Liver (tissue), 9 donors: ENCODE measurements around the gene TRIO. TPM values are rescaled to one million over a fixed set of nuclear protein-coding genes. Genes with fewer than 3 reads are reported as not detected.

Source experiments
- DNase-seq: peaks from one replicate; pipeline ENCODE4 v3.0.0-alpha.2; 2017; ENCODE audit warnings: low spot score
- H3K27ac ChIP-seq, 2 donors: one replicate each; pipeline ENCODE4 v1.7.0; 2013; ENCODE audit warnings: inconsistent platforms in 2 of 2, low read length in 2 of 2, control low read depth in 1 of 2, low read depth in 1 of 2, mild to moderate bottlenecking in 1 of 2
- H3K27me3 ChIP-seq, 4 donors: one replicate each; pipeline versions ENCODE4 v1.6.1 to v1.7.0; 2013; ENCODE audit warnings: low read length in 3 of 4, inconsistent platforms in 1 of 4, mild to moderate bottlenecking in 1 of 4, moderate library complexity in 1 of 4; ENCODE audit not compliant: control insufficient read depth in 4 of 4, insufficient read depth in 4 of 4
- H3K36me3 ChIP-seq, 4 donors: one replicate each; pipeline versions ENCODE4 v1.6.1 to v1.7.0; 2013; ENCODE audit warnings: low read length in 3 of 4, mild to moderate bottlenecking in 3 of 4, low read depth in 1 of 4, moderate library complexity in 1 of 4; ENCODE audit not compliant: control insufficient read depth in 4 of 4, insufficient read depth in 3 of 4
- H3K4me1 ChIP-seq, 4 donors: one replicate each; pipeline versions ENCODE4 v1.6.1 to v1.7.0; 2013; ENCODE audit warnings: low read length in 3 of 4, mild to moderate bottlenecking in 3 of 4, moderate library complexity in 1 of 4; ENCODE audit not compliant: control insufficient read depth in 4 of 4, insufficient read depth in 4 of 4
- H3K4me3 ChIP-seq, 3 donors: one replicate each; pipeline versions ENCODE4 v1.6.1 to v1.7.0; 2013; ENCODE audit warnings: low read length in 3 of 3, control low read depth in 1 of 3, low read depth in 1 of 3, mild to moderate bottlenecking in 1 of 3
- H3K9ac ChIP-seq, 2 donors: one replicate each; pipeline ENCODE4 v1.7.0; 2013; ENCODE audit warnings: low read length in 2 of 2, mild to moderate bottlenecking in 2 of 2, moderate library complexity in 2 of 2, control low read depth in 1 of 2, low read depth in 1 of 2
- H3K9me3 ChIP-seq, 4 donors: one replicate each; pipeline versions ENCODE4 v1.6.1 to v1.7.0; 2013; ENCODE audit warnings: low read length in 3 of 4; ENCODE audit not compliant: control insufficient read depth in 4 of 4
- CTCF ChIP-seq: fragments of 150-350 bp; IDR thresholded peaks from 2 replicates; pipeline ENCODE4 v1.5.1; 2017; ENCODE audit warnings: improper control_type of control experiment, low read depth, low read length; ENCODE audit not compliant: missing input control
- EGR1 ChIP-seq, 2 donors: IDR thresholded peaks; 2 replicates each; pipeline ENCODE4 v1.6.1; 2016 to 2018; ENCODE audit warnings: antibody characterized with exemption in 2 of 2, low read depth in 2 of 2
- FOXA1 ChIP-seq: IDR thresholded peaks from 2 replicates; pipeline ENCODE4 v1.6.1; 2016; ENCODE audit warnings: antibody characterized with exemption
- FOXA2 ChIP-seq: IDR thresholded peaks from 2 replicates; pipeline ENCODE4 v1.6.1; 2016; ENCODE audit warnings: antibody characterized with exemption
- GABPA ChIP-seq, 2 donors: IDR thresholded peaks in 1 of 2; conservative IDR thresholded peaks in 1 of 2; 2 replicates each; pipeline ENCODE4 v1.6.1; 2016; ENCODE audit warnings: antibody characterized with exemption in 2 of 2, mild to moderate bottlenecking in 1 of 2, moderate library complexity in 1 of 2
- HNF4A ChIP-seq, 2 donors: conservative IDR thresholded peaks; 2 replicates each; pipeline ENCODE4 v1.6.1; 2016; ENCODE audit warnings: antibody characterized with exemption in 2 of 2, mild to moderate bottlenecking in 2 of 2
- HNF4G ChIP-seq: IDR thresholded peaks from 2 replicates; pipeline ENCODE4 v1.6.1; 2016; ENCODE audit warnings: antibody characterized with exemption
- NR2F2 ChIP-seq: IDR thresholded peaks from 2 replicates; pipeline ENCODE4 v1.6.1; 2016; ENCODE audit warnings: antibody characterized with exemption
- RAD21 ChIP-seq, 2 donors: IDR thresholded peaks; 2 replicates each; pipeline ENCODE4 v1.6.1; 2016; ENCODE audit warnings: antibody characterized with exemption in 2 of 2, mild to moderate bottlenecking in 2 of 2
- SP1 ChIP-seq: IDR thresholded peaks from 2 replicates; pipeline ENCODE4 v1.6.1; 2018; ENCODE audit warnings: antibody characterized with exemption, mild to moderate bottlenecking
- TAF1 ChIP-seq: conservative IDR thresholded peaks from 2 replicates; pipeline ENCODE4 v1.6.1; 2016; ENCODE audit warnings: antibody characterized with exemption, mild to moderate bottlenecking
- WGBS: extraction: QIAGEN DNeasy Blood & Tissue Kit; methylation state at CpG from one replicate; pipeline ENCODE4 v1.1.7; 2013; 5-methylcytosine and 5-hydroxymethylcytosine counted together
- polyA plus RNA-seq, 2 donors: library from polyadenylated mRNA; stranded (reverse) in 1 of 2; unstranded in 1 of 2; fragments of 200-250 nt in 1 of 2; fragments of >200 nt in 1 of 2; fragmentation: Nextera tagmentation in 1 of 2; extraction: Ambion mirVana in 1 of 2; gene quantifications; one replicate each; pipeline versions ENCODE4 v1.2.1 to v1.2.3, GENCODE V29; 2013 to 2015
- total RNA-seq, 2 donors: library from RNA; depleted of rRNA; stranded (reverse); fragments of >200 nt; gene quantifications; one replicate each; pipeline ENCODE4 v1.2.3, GENCODE V29; 2014
- TF ChIP-seq, protein P1 (sequence below): IDR thresholded peaks from 2 replicates; pipeline ENCODE4 v1.6.1; 2016; ENCODE audit warnings: antibody characterized with exemption
- TF ChIP-seq, protein P2 (sequence below): IDR thresholded peaks from 2 replicates; pipeline ENCODE4 v1.6.1; 2016; ENCODE audit warnings: antibody characterized with exemption
- TF ChIP-seq, protein P3 (sequence below): IDR thresholded peaks from 2 replicates; pipeline ENCODE4 v1.6.1; 2016; ENCODE audit warnings: antibody characterized with exemption
- donor health status: healthy.
- donor health status: healthy.
- donor health status: healthy.
- donor health status: healthy.
- donor health status: healthy.

Gene TRIO
- total and polyA plus RNA-seq, 4 donors, result 8.5 to 86.2 (median 16.0) TPM

DNA sequence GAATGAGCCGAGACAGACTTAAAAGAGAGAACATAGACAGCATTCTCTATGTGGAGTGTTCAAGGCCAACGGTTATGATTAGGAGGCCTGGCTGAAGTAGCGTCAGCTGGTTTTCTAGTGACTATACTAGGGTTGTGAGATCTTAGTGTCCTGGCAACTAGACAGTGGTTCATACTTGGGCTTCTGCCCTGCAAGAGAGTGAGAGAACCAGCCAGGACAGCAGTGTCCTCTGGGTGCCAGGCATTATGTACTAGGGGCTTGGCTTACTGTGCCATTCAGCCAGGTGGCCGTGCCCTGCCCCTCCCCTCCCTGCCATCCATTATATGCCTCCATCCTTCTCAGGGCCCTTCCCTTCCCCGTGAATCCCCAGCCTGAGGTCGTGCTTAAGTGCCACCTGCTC is 56.8 kb downstream of the TRIO start:
- no peaks in the 10 kb centered on the region for H3K36me3 ChIP-seq
- no peaks in the 10 kb centered on the region for H3K9me3 ChIP-seq
- 86% methylated on average over 6 of the region's 6 CpGs for WGBS
- no peak overlapping the region for H3K27ac ChIP-seq
- no peak overlapping the region for H3K4me3 ChIP-seq
- H3K4me1 ChIP-seq, result peaks cover 5 to 21% (median 10%) of the 10 kb centered on the region in 4 donors
- no peaks in the 10 kb centered on the region for H3K27me3 ChIP-seq
- DNase-seq, result no peak
- TF ChIP-seq RAD21 (IDR thresholded peaks at IDR 0.05) (no peak), EGR1 (IDR thresholded peaks at IDR 0.05; ENCODE audit: low read depth in 2 of 2) (no peak), SP1 (no peak), GABPA (IDR thresholded peaks at IDR 0.05 in 1 of 2, conservative IDR thresholded peaks at IDR 0.05 in 1 of 2) (no peak), HNF4G (no peak), TAF1 (no peak), CTCF (no peak), NR2F2 (no peak), FOXA2 (no peak), FOXA1 (no peak), HNF4A (conservative IDR thresholded peaks at IDR 0.05) (no peak)
- TF ChIP-seq, protein P1, sequence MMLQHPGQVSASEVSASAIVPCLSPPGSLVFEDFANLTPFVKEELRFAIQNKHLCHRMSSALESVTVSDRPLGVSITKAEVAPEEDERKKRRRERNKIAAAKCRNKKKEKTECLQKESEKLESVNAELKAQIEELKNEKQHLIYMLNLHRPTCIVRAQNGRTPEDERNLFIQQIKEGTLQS, result no peak
- TF ChIP-seq, protein P2, sequence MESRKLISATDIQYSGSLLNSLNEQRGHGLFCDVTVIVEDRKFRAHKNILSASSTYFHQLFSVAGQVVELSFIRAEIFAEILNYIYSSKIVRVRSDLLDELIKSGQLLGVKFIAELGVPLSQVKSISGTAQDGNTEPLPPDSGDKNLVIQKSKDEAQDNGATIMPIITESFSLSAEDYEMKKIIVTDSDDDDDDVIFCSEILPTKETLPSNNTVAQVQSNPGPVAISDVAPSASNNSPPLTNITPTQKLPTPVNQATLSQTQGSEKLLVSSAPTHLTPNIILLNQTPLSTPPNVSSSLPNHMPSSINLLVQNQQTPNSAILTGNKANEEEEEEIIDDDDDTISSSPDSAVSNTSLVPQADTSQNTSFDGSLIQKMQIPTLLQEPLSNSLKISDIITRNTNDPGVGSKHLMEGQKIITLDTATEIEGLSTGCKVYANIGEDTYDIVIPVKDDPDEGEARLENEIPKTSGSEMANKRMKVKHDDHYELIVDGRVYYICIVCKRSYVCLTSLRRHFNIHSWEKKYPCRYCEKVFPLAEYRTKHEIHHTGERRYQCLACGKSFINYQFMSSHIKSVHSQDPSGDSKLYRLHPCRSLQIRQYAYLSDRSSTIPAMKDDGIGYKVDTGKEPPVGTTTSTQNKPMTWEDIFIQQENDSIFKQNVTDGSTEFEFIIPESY, result no peak
- H3K9ac ChIP-seq, result no peak overlapping the region

DNA sequence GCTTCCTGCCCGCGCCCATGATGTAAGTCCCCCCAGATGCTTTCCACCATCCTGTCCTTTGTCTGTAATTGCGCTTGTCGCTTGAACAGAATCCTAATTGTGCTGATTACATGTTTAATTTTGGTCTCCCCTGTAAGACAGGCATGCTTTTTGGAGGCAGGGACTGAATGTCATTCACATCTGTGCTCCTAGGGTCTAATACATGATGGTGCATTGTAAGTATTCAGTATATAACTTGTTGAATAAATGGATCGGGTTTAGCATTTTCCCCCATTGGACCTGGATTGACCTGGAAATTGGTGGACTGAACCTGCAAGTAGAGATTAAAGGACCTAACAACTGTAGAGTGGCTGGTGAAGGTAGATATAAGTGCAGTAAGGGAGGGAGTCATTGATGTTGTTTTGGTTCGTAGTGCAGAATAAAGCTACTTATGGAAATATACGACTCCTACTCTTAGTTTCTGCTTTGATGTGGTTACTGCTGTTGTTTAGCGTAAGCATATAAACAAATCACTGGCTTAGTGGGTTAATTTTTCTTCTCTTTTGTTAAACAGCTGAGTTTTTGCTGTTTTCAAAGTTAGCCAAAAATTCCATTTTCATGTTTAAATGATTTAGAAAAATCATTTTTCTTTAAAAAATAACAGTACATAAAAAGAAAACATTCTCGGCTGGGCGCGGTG is 57.3 kb downstream of the TRIO start:
- no peak overlapping the region for H3K4me3 ChIP-seq
- H3K9me3 ChIP-seq, result no peaks in the 10 kb centered on the region
- no peaks in the 10 kb centered on the region for H3K36me3 ChIP-seq
- WGBS, result 96% methylated on average over 11 of the region's 11 CpGs
- DNase-seq, result no peak
- H3K4me1 ChIP-seq, result peaks cover 5 to 25% (median 14%) of the 10 kb centered on the region in 4 donors
- TF ChIP-seq CTCF, result no peak
- TF ChIP-seq, protein P3, sequence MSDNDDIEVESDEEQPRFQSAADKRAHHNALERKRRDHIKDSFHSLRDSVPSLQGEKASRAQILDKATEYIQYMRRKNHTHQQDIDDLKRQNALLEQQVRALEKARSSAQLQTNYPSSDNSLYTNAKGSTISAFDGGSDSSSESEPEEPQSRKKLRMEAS, result no peak
- no peak for TF ChIP-seq SP1
- TF ChIP-seq GABPA (IDR thresholded peaks at IDR 0.05 in 1 of 2, conservative IDR thresholded peaks at IDR 0.05 in 1 of 2), result no peak
- TF ChIP-seq EGR1 (IDR thresholded peaks at IDR 0.05; ENCODE audit: low read depth in 2 of 2), result no peak
- H3K27me3 ChIP-seq, result no peaks in the 10 kb centered on the region
- no peak overlapping the region for H3K9ac ChIP-seq
- no peak overlapping the region for H3K27ac ChIP-seq
